Activated T-helper 2 cell treated with anti-CD3 and anti-CD28 coated beads, Interferon-gamma antibody, Interleukin-2, Interleukin-4, amounts not matched to agents 10 μg/mL and 5 μg/mL and 100 μg/mL, durations not matched to agents 14 hours and 24 hours and 36 hours (primary cell): ENCODE measurements around the gene NOP56. TPM values are rescaled to one million over a fixed set of nuclear protein-coding genes. Genes with fewer than 3 reads are reported as not detected.
"Not testable (repeated sequence)": the region's sequence is repeated elsewhere in the genome, so short reads cannot be mapped to it uniquely, and the experiment has no call there.

Experiments
- DNase-seq: peaks from one replicate; pipeline ENCODE4 v3.0.0; 2021; ENCODE audit warnings: low spot score
- H3K27ac Mint-ChIP-seq: one replicate; pipeline ENCODE4 v1.8.0; 2021; ENCODE audit warnings: mixed read lengths
- H3K27me3 Mint-ChIP-seq: one replicate; pipeline ENCODE4 v1.8.0; 2021; ENCODE audit warnings: low read depth, mixed read lengths
- H3K36me3 Mint-ChIP-seq: one replicate; pipeline ENCODE4 v1.8.0; 2021; ENCODE audit warnings: low read depth, mixed read lengths
- H3K4me1 Mint-ChIP-seq: one replicate; pipeline ENCODE4 v1.8.0; 2021; ENCODE audit warnings: low read depth, mixed read lengths
- H3K4me3 Mint-ChIP-seq: one replicate; pipeline ENCODE4 v1.8.0; 2021; ENCODE audit warnings: low read depth, mild to moderate bottlenecking, moderate library complexity, mixed read lengths
- H3K9me3 Mint-ChIP-seq: one replicate; pipeline ENCODE4 v1.8.0; 2021; ENCODE audit warnings: mixed read lengths
- intact Hi-C: fragments of 100-400 bp; cut with micrococcal nuclease; formaldehyde crosslinking; loops from one replicate; pipeline ENCODE4 v1.15.1; 2023
- total RNA-seq: library from RNA; stranded (reverse); gene quantifications from 2 replicates; pipeline ENCODE4 v1.2.3, GENCODE V29; 2022

The NOP56 gene
- total RNA-seq, 1 donor from 2014 or later = 705 TPM

DNA sequence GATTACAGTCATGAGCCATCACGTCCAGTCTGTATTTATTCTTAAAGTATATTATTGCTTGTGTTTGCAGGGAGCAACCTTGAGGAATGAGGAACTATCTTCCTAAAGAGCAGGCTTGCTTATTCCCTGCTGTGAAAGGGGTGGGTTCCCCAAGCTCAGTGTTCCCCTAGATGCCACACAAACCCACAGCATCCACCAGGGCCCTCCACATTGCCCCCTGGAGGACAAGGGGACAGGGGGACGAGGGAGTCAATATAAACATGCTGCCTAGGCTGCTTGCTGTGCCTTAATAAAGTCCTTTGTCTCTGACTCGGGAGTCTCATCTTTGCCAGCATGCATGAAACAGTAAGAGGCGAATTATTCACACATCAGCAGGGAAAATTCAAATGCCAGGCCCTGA is 19.5 kb downstream of the NOP56 start:
- H3K27me3 Mint-ChIP-seq = peaks cover 6% of the 10 kb centered on the region
- H3K4me1 Mint-ChIP-seq = no peaks in the 10 kb centered on the region
- no peaks in the 10 kb centered on the region for H3K36me3 Mint-ChIP-seq
- DNase-seq = no peak
- intact Hi-C loops = no loop called here
- no peaks in the 10 kb centered on the region for H3K9me3 Mint-ChIP-seq
- H3K27ac Mint-ChIP-seq = no peak overlapping the region
- H3K4me3 Mint-ChIP-seq = no peak overlapping the region

DNA sequence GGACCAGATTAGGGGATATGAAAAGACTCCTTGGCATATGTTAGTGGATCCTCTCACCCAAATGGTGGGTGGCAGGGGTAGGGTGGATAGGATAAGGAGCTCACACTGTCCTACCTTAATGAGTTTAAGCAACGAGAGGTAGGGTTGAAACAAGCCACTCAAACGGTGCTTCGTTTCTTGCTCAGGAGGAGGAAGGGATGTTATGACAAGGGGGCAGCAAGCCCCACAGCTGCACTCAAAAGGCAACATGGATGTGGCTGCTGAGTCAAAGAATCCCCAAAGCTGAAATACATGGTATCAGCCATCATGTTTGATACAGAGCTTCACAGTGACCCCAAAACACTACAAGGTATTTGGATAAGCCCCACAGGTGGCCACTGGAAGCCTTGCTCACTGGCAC is 20.0 kb downstream of the NOP56 start:
- intact Hi-C loops = no loop called here
- no peak for DNase-seq
- no peaks in the 10 kb centered on the region for H3K36me3 Mint-ChIP-seq
- H3K4me1 Mint-ChIP-seq = peaks cover 3% of the 10 kb centered on the region
- H3K9me3 Mint-ChIP-seq = no peaks in the 10 kb centered on the region
- no peak overlapping the region for H3K4me3 Mint-ChIP-seq
- peaks cover 6% of the 10 kb centered on the region for H3K27me3 Mint-ChIP-seq
- no peak overlapping the region for H3K27ac Mint-ChIP-seq

DNA sequence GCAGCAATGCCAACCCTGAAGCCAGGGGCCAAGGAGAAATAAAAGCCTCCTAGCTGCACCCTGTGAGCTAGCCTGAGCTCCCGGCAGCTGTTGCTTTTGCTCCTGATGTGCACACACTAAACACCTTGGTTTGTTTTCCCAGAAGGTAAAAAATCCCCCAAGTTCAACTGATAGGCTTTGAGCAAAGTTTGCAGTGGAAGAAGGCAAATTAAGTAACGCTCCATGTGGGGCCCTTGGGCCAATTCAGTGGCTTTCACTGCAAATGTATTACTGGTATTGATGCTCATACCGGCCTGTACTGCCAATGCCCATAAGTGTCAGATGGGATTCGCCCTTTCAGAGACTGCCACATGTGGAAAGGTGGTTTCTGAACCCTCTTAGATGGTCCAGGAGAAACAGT is 21.0 kb downstream of the NOP56 start:
- no peaks in the 10 kb centered on the region for H3K36me3 Mint-ChIP-seq
- peaks cover 3% of the 10 kb centered on the region for H3K4me1 Mint-ChIP-seq
- H3K27ac Mint-ChIP-seq = no peak overlapping the region
- no peak for DNase-seq
- peaks cover 4% of the 10 kb centered on the region for H3K27me3 Mint-ChIP-seq
- intact Hi-C loops = no loop called here
- no peaks in the 10 kb centered on the region for H3K9me3 Mint-ChIP-seq
- no peak overlapping the region for H3K4me3 Mint-ChIP-seq

DNA sequence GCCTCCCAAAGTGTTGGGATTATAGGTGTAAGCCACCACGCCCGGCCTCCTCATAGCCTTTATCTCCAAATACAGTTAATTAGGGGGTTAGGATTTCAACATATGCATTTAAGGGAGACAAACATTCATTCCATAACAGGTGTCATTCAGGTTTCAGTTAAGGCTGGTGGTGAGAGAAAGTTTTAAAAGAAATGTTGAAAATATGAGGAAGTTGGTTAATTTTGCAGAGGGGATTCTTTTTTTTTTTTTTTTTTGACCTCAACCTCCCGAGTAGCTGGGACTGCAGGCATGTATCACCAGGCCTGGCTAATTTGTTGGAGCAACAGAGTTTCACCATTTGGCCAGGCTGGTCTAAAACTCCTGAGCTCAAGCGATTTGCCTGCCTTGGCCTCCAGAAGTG is 27.6 kb downstream of the NOP56 start:
- peaks cover 20% of the 10 kb centered on the region for H3K27me3 Mint-ChIP-seq
- H3K4me3 Mint-ChIP-seq = no peak overlapping the region
- H3K9me3 Mint-ChIP-seq = no peaks in the 10 kb centered on the region
- peaks cover 3% of the 10 kb centered on the region for H3K4me1 Mint-ChIP-seq
- intact Hi-C loops = loop anchor here (10.0 kb wide), 2 partner anchors 175 to 305 kb away; no protein-coding TSS in a partner anchor
- no peaks in the 10 kb centered on the region for H3K36me3 Mint-ChIP-seq
- no peak for DNase-seq
- H3K27ac Mint-ChIP-seq = no peak overlapping the region

DNA sequence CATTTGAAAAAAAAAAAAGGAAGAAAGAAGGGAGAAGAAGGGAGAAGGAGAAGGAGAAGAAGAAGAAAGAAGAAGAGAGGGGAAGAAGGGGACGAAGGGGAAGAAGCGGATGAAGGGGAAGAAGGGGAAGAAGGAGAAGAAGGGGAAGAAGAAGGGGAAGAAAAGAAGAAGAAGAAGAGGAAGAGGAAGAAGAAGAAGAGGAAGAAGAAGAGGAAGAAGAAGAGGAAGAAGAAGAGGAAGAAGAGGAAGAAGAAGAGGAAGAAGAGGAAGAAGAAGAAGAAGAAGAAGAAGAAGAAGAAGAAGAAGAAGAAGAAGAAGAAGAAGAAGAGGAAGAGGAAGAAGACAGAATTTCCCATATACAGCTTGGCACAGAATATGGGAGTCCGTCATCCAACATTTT is 29.6 kb downstream of the NOP56 start:
- not testable (repeated sequence) for H3K36me3 Mint-ChIP-seq, H3K27ac Mint-ChIP-seq, DNase-seq, H3K9me3 Mint-ChIP-seq, H3K4me1 Mint-ChIP-seq, H3K4me3 Mint-ChIP-seq
- intact Hi-C loops = loop anchor here (10.0 kb wide), 2 partner anchors 173 to 303 kb away; no protein-coding TSS in a partner anchor
- peaks cover 20% of the 10 kb centered on the region for H3K27me3 Mint-ChIP-seq

DNA sequence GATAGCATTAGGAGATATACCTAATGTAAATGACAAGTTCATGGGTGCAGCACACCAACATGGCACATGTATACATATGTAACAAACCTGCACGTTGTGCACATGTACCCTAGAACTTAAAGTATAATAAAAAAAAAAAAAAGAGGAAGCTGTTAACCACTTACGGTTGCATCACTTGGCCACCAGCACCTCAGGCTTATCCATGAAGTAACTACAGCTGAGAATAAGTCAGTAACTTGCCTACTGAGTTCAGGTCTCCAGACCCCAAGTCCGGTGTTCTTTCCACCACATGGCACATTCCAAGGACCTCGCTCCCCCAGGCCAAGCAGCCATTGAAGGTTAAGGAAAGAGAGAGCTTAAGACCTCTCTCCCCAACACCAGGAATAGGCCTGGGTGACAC is 32.4 kb downstream of the NOP56 start:
- peaks cover 18% of the 10 kb centered on the region for H3K4me1 Mint-ChIP-seq
- not testable (repeated sequence) for H3K9me3 Mint-ChIP-seq, DNase-seq, H3K4me3 Mint-ChIP-seq, H3K27ac Mint-ChIP-seq, H3K36me3 Mint-ChIP-seq
- intact Hi-C loops = loop anchor here (5.0 to 10.0 kb wide), 3 partner anchors 170 to 317 kb away; no protein-coding TSS in a partner anchor
- H3K27me3 Mint-ChIP-seq = peaks cover 27% of the 10 kb centered on the region

DNA sequence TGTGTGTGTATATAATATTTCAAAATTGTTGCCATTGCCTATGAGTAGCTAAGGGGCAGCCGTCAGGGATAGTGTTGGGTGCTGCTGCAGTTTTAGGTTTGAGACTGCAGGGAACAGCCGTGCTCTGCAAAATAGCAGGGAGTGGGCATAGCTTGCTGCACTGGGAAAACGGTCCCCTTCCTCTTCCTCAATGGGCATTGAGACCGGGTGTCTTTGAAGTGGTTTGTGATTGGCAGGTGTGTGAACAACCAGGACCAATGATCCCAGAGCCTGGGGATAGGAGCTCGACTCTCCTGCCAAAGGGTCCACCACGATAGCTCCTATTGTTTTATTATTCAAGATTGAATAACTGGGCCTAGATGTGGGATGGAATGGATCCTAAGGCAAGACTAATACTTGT is 35.1 kb downstream of the NOP56 start:
- Mint-ChIP-seq H3K27ac (peak overlapping the region; percentile 60), H3K4me1 (peaks cover 28% of the 10 kb centered on the region), H3K9me3 (no peaks in the 10 kb centered on the region), H3K4me3 (no peak overlapping the region), H3K36me3 (peaks cover 9% of the 10 kb centered on the region), H3K27me3 (peaks cover 36% of the 10 kb centered on the region)
- intact Hi-C loops = loop anchor here (5.0 to 10.0 kb wide), 3 partner anchors 167 to 315 kb away; no protein-coding TSS in a partner anchor
- no peak for DNase-seq

DNA sequence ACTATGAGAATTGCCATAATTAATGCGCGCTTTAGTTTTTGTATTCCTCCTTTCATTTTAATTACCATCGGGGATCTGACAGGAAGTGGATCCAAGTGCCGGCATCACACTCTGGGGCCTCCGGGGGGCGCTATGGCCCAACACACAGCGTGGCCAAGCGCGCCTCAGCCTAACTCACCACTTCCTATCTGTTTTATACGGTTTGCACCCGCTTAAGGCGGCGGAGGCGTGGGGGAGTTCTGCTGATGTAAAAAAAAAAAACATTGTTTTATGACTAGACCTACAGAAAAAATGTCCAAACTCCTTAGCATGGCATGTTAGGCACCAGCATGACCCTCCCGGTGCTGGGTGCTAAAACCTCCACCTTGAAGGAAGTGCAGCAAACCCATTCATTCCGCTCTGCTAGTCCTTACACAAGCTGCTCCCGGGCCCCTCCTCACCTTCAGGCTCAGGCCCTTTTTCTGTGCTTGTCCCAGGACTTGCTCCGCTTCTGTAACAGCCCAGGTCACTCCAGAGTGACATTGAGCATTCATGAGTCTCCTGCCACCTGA is 35.7 kb downstream of the NOP56 start:
- Mint-ChIP-seq H3K4me3 (peak overlapping the region; percentile 38), H3K36me3 (peaks cover 9% of the 10 kb centered on the region), H3K9me3 (no peaks in the 10 kb centered on the region), H3K27ac (peak overlapping the region; percentile 60), H3K4me1 (peaks cover 28% of the 10 kb centered on the region), H3K27me3 (peaks cover 32% of the 10 kb centered on the region)
- intact Hi-C loops = loop anchor here (1.0 to 10.0 kb wide), 5 partner anchors 53 to 314 kb away; no protein-coding TSS in a partner anchor
- peak; percentile 75 for DNase-seq

DNA sequence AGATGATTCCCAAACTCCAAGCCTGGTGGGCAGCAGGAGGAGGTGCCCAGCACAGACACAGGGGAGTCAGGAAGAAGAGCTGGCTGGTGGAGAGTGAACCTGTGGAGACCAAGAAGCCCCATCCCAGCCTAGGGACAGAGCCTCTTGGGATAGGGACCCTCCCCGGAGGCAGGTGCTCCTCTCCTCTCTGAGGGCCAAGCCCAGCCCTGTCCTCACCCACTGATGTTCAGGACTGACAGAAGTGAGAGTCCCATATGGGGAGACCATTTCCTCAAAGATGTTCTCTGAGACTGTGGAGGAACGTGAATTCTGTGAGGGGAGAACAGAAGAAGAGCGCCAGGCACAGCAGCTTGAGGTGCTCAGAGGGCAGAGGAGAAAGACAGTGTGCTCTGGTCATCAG is 37.8 kb downstream of the NOP56 start:
- intact Hi-C loops = no loop called here
- Mint-ChIP-seq H3K4me3 (no peak overlapping the region), H3K27ac (no peak overlapping the region), H3K27me3 (peaks cover 39% of the 10 kb centered on the region), H3K9me3 (no peaks in the 10 kb centered on the region), H3K4me1 (peaks cover 29% of the 10 kb centered on the region), H3K36me3 (peaks cover 9% of the 10 kb centered on the region)
- DNase-seq = no peak

DNA sequence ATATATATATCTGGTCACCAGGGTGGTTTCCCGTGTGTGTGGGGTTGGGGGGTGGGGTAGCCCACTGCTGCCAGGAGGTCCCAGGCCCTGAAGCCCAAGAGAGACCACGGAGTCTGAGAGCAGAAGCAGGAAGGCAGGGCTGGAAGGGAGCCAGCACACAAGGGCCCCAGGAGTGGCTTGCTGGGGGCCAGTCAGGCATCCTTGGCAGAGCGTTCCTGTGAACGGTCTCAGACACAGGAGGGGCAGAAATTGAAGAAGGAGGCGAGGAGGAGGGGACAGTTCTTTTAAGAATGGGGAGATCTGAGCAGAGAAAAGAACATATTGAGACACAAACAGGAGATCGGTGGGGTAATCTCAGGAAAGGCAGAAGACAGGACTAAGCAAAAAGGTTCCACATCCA is 38.3 kb downstream of the NOP56 start:
- H3K36me3 Mint-ChIP-seq = peaks cover 9% of the 10 kb centered on the region
- no peak for DNase-seq
- intact Hi-C loops = no loop called here
- peaks cover 43% of the 10 kb centered on the region for H3K27me3 Mint-ChIP-seq
- H3K9me3 Mint-ChIP-seq = no peaks in the 10 kb centered on the region
- peaks cover 29% of the 10 kb centered on the region for H3K4me1 Mint-ChIP-seq
- peak overlapping the region; percentile 91 for H3K4me3 Mint-ChIP-seq
- no peak overlapping the region for H3K27ac Mint-ChIP-seq

DNA sequence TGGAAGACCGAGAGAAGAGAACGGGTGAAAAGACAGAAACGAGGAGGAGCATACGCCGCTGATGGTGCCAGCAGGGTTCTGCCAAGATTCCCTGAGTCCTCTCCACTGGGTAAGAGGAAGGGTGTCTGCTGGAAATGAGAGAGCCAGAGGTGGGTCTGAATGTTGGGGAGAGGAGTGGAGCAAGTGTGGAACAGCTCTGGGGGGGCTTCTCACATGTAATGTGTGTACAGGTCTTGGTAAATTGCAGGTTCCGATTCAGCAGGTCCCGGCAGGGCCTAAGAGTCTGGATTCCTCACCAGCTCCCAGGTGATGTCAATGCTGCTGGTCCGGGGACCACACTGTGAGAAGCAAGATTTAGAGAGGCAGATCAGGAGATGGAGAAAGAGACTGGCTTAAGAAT is 38.7 kb downstream of the NOP56 start:
- peak overlapping the region; percentile 91 for H3K4me3 Mint-ChIP-seq
- H3K36me3 Mint-ChIP-seq = peaks cover 9% of the 10 kb centered on the region
- H3K4me1 Mint-ChIP-seq = peaks cover 29% of the 10 kb centered on the region
- no peak for DNase-seq
- H3K27me3 Mint-ChIP-seq = peaks cover 47% of the 10 kb centered on the region
- H3K9me3 Mint-ChIP-seq = no peaks in the 10 kb centered on the region
- peak overlapping the region; percentile 65 for H3K27ac Mint-ChIP-seq
- intact Hi-C loops = no loop called here

DNA sequence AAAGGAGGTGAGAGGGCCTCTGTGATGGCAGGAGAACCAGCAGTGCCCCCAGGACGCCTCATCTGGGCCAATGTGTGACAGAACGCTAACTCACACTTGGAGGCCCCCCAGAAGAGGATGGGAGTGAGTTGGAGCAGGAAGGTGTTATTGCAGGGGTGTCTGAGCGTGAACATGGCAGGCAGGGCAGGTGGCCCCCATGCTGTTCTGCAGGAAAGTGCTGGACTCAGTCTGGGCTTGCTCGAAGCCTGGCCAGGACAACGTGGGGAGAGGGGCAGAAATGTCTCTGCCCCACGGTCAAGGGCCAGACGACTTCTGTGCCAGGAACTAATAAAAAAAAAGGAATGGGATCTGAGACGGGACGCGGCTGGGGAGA is 39.2 kb downstream of the NOP56 start:
- Mint-ChIP-seq H3K4me1 (peaks cover 29% of the 10 kb centered on the region), H3K4me3 (peak overlapping the region; percentile 91), H3K9me3 (no peaks in the 10 kb centered on the region), H3K27me3 (peaks cover 50% of the 10 kb centered on the region), H3K36me3 (peaks cover 9% of the 10 kb centered on the region), H3K27ac (peak overlapping the region; percentile 65)
- intact Hi-C loops = no loop called here
- DNase-seq = no peak

DNA sequence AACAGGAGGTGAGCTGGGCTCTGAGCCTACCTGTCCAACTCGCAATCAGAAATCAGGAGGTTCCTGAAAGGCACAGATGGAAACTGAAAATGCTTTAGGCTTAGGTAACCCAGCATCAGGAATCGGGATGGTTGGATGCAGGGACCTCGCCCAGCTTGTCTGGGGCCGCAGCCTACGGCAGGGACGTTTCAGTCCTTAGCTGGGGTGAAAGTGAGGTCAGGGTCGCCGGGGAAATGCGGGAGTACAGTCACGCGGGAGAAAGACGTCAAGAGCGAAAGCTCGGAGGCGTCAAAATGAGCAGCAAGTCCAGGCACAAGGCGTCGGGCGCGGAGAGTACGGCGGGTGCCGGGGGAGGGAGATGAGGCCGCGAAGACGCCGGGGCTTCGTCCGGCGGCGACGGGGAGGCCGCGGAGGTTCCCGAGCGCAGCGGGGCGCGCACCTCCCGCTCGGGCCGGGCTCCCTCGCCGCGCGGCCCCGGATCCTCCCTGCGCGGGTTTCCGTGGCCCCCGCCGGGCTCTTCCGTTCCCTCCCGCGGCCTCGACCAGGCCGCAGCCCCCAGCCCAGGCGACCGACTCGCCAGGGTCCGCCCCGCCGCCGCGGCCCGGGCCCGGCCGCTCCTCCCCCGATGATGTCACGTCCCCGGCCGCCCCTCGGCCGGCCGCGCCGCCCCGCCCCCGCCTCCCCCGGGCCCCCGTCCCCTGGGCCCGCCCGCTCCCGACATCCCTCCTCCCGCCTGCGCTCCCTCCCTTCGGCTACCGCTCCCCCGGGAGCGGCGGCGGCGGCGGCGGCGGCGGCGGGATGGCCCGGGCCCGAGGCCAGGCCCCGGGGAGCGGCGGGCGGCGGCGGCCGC is 39.8 kb downstream of the NOP56 start, which contains the start of gene EBF4:
Gene EBF4 (plus strand): TSS at position 745 of the 850 bp plus-strand sequence. CDS start 866 bp downstream, outside the sequence.
- Mint-ChIP-seq H3K27me3 (peaks cover 54% of the 10 kb centered on the region), H3K27ac (peak within 1 kb of the TSS; percentile 65), H3K36me3 (peaks cover 9% of the 10 kb centered on the region), H3K4me3 (peak within 1 kb of the TSS; percentile 91), H3K4me1 (peaks cover 29% of the 10 kb centered on the region), H3K9me3 (no peaks in the 10 kb centered on the region)
- no peak for DNase-seq
- intact Hi-C loops = no loop called here
